HG03442 (cell line): ENCODE measurements around the gene RAC2.

Experiments
- ATAC-seq: cut with Tn5 transposase; IDR thresholded peaks from one replicate; pipeline ENCODE4 v1.9.1; 2021; ENCODE audit warnings: mild to moderate bottlenecking, moderate library complexity; ENCODE audit not compliant: unreplicated experiment

The RAC2 gene

DNA sequence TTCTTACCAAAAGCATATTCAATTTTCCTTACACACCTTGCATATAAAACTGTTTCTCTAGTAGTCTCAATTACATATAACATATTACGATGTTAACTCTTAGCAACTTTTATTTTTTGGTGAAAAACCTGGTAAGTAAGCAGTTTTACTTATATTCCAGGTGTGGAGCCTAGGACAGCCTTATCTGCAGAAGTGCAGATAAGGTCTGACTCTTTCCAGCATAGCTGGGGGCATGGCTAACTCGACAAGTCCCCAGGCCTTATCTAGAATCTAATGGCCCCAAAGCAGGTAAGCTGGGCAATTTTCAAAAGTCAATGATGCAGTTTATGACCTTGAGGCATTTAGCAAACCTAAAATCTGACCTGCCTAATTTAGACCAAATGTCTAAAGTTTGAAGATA lies 51.9 kb downstream of the RAC2 start:
- no peak for ATAC-seq

DNA sequence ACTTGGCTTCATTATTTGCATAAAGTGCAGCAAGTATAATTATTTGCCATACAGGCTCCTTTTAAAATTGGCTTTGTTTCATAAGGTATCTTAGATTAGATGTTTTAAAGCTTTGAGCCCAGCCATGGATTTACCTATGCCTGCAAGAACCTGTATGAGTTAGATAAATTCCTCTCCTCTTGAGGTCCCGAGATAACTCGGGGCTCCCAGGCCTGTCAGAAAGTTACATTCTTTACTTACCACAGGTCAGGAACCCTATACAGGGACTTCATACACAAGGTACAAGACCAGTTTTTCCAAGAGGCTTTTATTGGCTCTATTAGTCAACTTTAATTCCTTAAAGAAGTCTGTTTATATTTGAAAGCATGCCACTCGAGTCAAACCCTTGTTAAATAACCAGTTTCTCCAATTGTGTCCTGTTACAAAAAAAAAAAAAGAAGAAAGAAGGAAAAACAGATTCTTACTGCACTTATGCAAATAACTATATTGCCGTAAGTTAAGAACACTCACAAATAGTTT lies 53.7 kb downstream of the RAC2 start:
- no peak for ATAC-seq

DNA sequence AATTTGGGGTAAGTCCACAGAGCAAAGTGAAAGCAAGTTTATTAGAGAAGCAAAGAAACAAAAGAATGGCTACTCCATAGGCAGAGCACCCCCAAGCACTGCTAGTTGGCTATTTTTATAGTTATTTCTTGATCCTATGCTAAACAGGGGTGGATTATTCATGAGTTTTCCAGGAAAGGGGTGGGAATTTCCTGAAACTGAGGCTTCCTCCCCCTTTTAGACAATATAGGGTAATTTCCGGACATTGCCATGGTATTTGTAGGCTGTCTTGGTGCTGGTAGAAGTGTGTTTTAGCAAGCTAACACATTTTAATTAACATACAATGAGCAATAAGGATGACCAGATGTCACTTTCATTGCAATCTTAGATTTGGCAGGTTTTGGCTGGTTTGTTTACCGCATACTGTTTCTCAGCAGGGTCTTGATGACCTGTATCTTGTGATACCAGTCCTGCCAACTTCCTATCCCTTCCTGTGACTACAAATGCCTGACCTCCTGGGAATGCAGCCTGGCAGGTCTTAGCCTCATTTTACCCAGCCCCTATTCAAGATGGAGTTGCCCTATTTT lies 55.1 kb downstream of the RAC2 start:
- ATAC-seq, result no peak

DNA sequence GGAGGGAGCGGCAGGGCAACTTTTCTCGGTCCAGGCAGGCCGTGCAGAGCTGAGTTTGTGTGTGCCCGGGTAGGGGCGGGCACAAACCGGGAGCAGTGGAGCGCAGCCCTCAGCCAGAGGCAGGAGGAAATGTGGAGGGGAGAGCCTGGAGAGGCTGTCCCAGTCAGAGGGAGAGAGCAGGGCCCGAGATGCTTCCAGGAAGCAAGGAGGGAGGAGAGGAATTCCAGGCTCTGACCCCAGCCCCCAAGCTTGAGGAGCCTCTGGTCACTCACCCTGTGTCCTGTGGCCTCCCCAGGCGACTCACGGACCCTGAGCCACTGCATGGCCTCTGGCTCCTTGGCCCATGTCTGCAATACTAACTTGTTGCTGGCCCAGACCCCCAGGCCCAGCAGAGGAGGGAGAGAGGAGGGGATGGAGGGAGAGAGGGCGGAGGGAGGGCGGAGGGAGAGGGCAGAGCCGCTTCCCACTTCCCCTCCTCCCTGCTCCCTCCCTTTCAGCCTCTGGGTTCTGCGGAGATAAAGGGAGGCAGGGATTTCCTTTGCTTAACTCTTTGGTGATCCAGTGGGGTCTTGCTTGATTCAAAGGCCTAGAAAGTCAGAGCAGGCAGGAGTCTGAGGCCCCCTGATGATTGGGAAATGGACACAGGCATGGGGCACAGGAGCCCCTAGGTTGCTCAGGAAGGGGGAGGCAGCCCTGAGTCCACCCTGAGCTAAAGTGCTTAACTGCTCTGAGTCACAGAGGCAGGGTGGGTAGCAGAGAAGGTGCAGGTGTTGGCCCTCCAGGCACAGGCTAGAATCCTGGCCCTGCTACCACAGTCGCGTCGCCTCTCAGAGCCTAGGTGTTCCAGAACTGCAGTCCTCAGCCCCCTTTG lies 55.9 kb downstream of the RAC2 start, which contains the start of gene C1QTNF6:
Gene C1QTNF6 (minus strand): TSS at position 357 of the 871 bp plus-strand sequence. CDS start 34 bp downstream, at position 323.
- no peak for ATAC-seq

GRCh38 chr22:37187552-37187890 lies 56.5 kb downstream of the RAC2 start:
- ATAC-seq, result no peak

DNA sequence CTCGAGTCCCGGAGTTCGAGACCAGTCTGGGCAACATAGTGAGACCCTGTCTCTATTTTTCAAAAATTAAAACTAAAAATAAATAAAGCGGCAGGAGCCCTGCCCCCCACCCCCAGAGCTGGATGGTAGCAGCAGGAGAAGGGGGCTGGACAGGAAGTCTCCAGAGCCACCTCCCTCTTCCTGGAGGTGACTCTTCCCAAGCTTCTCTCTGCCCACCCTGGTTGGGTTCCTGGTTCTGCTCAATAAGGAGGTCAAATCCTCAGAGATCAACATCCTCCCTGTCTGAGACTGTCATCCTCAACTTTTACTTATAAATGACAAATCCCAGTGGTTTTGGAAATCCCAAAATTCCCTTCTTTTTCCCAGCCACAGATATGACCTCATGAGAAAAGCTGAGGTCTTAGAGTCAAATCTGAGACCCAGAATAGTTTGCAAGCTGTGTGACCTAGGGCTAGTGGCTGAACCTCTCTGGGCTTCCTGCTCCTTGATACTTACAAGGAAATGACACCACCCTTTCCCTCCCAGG lies 57.0 kb downstream of the RAC2 start:
- no peak for ATAC-seq

DNA sequence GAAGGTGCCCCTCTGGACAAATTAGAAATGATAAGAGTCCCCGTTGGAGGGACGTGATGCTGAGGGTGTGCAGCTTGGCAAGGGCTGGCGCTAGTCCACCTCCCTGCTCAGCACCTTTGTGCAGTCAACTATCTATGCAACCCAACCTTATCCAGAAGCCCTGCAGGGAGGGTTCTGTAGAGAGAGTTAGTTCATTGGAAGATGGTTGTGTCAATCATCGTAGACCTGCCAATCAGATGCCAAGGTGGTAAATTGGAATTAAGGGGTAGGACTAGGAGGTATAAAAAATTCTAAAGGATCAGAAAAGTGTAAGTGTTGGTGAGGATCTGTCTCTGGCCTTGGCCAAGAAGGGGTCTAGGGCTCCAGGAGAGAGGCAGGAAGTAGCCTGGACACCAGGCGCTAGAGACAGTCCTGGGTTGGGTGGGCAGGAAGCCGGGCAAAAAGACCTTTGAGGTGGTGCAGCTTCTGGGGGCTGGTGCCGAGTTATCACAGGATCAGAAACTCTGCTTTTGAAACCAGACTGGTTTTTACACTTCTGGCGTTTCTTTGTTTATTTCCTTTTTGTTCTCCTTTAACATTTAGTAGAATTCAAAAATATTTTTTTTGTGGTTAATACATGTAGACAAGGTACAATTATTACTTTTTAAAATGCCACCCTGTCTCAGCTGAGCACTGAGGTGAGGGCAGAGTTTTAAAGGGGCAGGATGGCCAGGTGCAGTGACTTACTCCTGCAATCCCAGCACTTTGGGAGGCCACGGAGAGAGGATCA lies 57.7 kb downstream of the RAC2 start:
- ATAC-seq, result no peak

DNA sequence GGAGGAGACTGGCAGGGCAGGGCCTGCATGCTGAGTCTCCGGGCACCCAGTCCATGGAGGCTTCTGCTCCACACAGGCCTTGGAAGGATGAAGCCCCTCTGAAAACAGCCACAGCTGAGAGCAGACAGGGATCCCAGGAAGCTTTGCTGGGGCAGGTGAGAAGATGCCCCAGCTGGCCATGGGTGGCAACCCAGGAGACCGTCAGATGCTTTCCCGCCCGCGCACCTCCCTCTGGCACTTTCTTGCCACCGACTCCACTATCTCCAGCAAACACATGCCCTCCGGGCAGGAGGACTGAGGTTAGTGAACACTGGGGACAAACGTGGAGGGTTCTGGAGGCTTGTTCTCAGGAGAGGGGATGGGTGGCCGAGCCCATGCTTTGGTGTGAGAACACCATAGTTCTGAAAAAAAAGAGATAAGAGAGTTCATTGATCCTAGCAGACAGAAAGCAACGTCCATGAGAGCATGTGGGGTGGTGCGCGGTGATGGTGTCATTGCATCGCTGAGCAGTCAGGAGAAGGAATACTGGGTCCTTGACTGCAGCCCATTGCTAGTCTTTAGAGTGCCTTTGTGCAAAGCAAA lies 58.3 kb downstream of the RAC2 start:
- no peak for ATAC-seq

GRCh38 chr22:37184816-37185541 lies 59.1 kb downstream of the RAC2 start:
- ATAC-seq, result no peak

- ATAC-seq, result no peak
Measured at GRCh38 chr22:37184380-37184755, 59.7 kb downstream of the RAC2 start.

DNA sequence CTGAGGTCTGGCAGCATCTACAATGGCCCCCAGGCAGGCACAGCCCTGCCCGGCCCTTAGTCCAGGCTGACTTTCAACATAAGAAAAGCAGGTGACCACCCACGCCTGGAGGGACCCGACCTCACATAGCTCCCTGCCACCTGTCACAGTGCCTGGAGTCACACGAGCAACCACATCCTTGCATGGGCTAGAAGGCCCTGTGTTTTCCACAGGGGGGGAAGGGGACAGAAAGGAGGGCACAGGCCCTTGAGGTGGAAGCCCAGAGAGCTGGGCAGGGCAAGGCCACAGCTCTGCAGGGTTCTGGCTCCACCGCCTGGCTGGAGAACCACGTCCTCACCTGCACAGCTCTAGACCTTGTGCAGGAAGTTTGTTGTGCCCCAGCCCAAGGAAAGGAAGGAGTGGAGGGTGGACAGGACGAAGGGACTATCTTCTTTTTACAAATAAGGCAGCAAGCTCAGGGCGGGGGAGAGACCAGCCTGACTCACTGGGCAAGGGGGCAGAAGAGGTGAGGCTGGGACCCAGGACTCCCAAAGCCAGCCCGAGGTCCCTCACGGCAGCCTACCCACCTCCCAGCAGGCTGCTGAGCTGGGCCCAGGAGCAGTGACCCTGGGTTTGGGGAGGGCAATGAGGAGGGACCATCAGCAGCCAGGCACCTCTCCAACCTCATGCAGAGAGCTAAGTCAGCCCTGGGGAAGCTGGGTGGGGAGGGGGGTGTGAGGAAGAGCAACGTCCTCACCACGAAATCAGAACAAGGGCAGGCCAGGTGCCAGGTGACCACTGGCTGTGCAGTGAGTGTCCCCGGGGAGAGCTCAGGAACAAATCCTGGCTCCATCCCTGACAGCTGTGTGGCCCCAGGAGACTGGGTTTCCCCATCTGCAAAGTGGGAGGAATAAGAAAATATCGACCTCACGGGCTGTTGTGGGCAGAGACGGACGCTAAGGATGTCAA lies 60.4 kb downstream of the RAC2 start:
- no peak for ATAC-seq

DNA sequence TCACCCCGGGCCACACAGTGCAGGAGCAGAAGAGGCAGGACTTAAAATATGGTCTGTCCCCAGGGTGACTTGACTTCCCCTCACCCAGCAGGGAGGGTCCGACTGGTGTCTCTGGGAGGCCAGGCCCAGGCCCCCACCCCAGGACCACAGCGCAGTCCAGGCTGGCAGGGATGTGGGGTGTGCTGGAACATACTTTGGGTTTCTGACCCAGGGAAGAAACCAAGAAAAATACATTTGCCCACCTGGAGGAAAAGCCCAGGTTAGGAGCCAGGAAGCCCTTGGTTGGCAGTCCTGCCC lies 61.2 kb downstream of the RAC2 start:
- ATAC-seq, result no peak

DNA sequence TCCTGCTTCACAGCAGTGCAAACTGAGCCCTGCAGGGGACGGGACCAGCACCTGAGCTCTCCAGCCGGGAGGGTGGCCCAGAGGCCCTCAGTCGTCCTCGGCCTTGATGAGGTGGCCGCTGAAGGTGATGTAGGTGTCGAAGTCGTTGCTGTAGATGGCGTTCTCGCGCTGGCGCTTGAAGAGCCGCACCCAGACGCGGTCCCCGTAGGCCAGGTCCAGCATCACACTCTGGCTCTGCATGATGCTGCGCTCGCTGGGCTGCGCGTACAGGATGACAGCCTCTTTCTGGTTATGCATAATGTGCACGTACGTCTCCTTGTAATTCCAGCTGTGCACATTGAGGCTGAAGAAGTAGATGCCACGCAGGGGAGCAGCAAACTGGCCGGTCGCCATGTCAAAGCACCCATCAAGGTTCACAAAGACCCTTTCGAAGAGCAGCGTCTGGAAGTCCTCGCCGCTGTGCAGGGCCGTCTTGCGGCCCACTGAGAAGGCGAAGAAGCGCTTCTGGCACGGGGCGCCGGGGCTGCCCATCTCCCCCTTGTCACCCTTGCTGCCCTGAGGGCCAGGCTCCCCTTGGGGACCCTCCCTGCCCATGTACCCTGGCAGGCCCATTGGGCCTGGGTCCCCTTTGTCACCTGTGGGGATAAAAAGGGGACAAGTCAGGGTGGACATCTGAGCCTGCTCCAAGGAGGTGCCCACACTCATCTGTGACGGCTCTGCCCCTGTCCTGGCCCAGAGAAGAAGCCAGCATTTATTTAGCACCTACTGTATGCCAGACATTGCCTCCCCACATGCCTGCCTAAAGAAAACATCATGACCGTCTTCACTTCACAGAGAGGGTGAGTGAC lies 61.7 kb downstream of the RAC2 start:
- no peak for ATAC-seq

GRCh38 chr22:37181681-37182080 lies 62.4 kb downstream of the RAC2 start:
- no peak for ATAC-seq

DNA sequence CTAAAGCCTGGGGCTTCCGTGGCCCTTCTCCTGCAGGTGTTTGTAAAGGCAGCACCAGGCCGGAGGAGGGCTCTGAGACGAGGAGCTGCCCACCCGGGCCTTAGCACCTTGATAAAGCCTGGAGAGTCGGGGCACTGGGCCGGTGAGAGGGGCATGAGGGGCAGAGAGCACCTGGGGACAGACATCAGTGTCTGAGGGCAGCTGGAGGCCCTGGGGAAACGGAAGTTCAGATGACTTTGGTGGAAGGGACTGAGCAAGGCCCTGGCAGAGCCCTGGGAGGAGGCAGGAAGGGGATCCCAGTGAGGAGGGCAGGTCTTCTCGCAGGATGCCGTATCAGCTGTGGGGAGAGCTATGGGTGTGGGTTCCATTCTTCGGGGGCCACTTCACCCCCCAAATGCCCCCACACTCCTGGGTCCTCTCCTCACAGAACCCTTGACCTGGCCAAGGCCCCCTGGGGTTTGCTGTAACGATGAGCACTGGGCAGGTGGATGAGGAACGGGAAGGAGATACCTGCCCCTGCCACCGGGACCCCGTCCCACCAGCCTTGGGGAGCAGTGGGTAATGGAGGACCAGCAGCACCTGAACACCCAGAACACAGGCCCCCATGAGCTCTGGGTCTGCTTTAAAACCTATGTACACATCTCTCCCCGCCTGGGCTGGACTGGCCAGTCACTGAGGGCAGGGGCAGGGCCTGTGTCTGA lies 63.4 kb downstream of the RAC2 start:
- ATAC-seq, result no peak

DNA sequence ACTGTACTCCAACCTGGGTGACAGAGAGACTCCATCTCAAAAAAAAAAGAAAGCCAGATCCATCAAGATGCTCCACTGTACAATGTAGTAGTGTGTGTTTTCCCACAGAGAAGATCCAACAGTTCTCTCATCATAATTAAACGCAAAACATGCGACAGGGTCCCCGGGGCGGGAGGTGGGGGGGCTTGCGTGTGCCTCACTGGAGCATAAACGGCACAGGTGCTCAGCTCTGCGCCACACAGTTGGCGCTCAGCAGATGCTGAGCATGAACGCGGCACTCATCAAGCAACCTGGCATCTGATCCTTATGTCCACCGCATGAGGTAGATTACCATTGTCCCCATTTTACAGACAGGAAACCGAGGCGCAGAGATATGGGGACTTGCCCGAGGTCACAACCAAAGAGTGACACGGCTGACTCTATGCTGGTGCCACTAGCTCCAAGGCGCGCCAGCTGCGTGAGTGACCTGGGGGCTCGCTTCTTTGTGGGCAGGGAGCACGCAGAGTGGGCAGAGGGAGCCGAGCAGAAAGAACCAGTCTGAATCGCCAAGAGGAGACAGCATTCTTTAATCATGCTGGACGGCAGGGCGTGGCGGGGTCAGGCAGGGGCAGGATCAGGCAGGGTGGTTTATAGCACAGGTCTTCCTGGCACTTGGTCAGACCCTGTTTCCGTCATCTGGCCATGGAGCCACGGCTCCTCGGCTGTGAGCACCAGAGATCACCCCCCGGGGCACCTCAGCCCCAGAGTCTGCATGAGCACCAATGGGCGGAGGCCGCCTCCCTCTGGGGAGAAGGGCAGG lies 64.2 kb downstream of the RAC2 start:
- no peak for ATAC-seq

DNA sequence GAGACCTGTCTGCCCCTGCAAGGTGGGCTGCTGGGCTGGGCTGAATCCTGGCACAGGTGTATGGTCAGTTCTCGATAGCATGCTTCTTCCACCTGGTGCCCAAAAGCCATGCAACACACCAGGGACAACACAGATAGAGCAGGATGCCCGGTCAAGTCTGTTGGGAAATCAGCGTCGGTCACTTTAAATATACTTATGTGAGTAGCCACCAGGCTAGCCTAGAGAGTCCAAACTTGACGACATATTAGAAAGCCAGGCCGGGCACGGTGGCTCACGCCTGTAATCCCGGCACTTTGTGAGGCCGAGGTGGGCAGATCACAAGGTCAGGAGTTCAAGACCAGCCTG lies 65.0 kb downstream of the RAC2 start:
- ATAC-seq, result no peak
